GM18870 (cell line): Measurements from ENCODE around the gene SLC39A11.
"Not testable (repeated sequence)": the region's sequence is repeated elsewhere in the genome, so short reads cannot be mapped to it uniquely, and the experiment has no call there.

Experiments used
- ATAC-seq: cut with Tn5 transposase; IDR thresholded peaks from one replicate; pipeline ENCODE4 v1.9.1; 2021; ENCODE audit warnings: moderate library complexity; ENCODE audit not compliant: unreplicated experiment

SLC39A11 gene

GRCh38 chr17:72806011-72806410, 286.5 kb downstream of the SLC39A11 start:
- ATAC-seq: no peak

- no peak for ATAC-seq
Observed at GRCh38 chr17:72804949-72805707, 287.4 kb downstream of the SLC39A11 start.

- no peak for ATAC-seq
Observed at GRCh38 chr17:72802726-72803125, 289.8 kb downstream of the SLC39A11 start.

- no peak for ATAC-seq
Observed at GRCh38 chr17:72797142-72797541, 295.3 kb downstream of the SLC39A11 start.

- no peak for ATAC-seq
Observed at GRCh38 chr17:72795941-72796340, 296.5 kb downstream of the SLC39A11 start.

- no peak for ATAC-seq
Observed at GRCh38 chr17:72794152-72794551, 298.3 kb downstream of the SLC39A11 start.

- ATAC-seq: no peak
Observed at GRCh38 chr17:72792771-72793170, 299.7 kb downstream of the SLC39A11 start.

- ATAC-seq: no peak
Observed at GRCh38 chr17:72790190-72790589, 302.3 kb downstream of the SLC39A11 start.

GRCh38 chr17:72789711-72790110, 302.8 kb downstream of the SLC39A11 start:
- ATAC-seq: no peak

- no peak for ATAC-seq
Observed at GRCh38 chr17:72788950-72789585, 303.4 kb downstream of the SLC39A11 start.

GRCh38 chr17:72786209-72786608, 306.3 kb downstream of the SLC39A11 start:
- ATAC-seq: no peak

GRCh38 chr17:72782985-72783701, 309.3 kb downstream of the SLC39A11 start:
- ATAC-seq: no peak

- not testable (repeated sequence) for ATAC-seq
Observed at GRCh38 chr17:72782437-72782836, 310.1 kb downstream of the SLC39A11 start.

GRCh38 chr17:72778169-72779151, 314.0 kb downstream of the SLC39A11 start:
- no peak for ATAC-seq

GRCh38 chr17:72775919-72776318, 316.6 kb downstream of the SLC39A11 start:
- ATAC-seq: no peak

- ATAC-seq: no peak
Observed at GRCh38 chr17:72775237-72775636, 317.3 kb downstream of the SLC39A11 start.

GRCh38 chr17:72774236-72774635, 318.3 kb downstream of the SLC39A11 start:
- ATAC-seq: no peak

GRCh38 chr17:72773225-72773624, 319.3 kb downstream of the SLC39A11 start:
- ATAC-seq: not testable (repeated sequence)

GRCh38 chr17:72772331-72772821, 320.1 kb downstream of the SLC39A11 start:
- no peak for ATAC-seq

GRCh38 chr17:72771734-72772133, 320.8 kb downstream of the SLC39A11 start:
- no peak for ATAC-seq
